ENCODE results near the gene AXL.
"Not testable (repeated sequence)": the region's sequence is repeated elsewhere in the genome, so short reads cannot be mapped to it uniquely, and the experiment has no call there.

AXL gene

DNA sequence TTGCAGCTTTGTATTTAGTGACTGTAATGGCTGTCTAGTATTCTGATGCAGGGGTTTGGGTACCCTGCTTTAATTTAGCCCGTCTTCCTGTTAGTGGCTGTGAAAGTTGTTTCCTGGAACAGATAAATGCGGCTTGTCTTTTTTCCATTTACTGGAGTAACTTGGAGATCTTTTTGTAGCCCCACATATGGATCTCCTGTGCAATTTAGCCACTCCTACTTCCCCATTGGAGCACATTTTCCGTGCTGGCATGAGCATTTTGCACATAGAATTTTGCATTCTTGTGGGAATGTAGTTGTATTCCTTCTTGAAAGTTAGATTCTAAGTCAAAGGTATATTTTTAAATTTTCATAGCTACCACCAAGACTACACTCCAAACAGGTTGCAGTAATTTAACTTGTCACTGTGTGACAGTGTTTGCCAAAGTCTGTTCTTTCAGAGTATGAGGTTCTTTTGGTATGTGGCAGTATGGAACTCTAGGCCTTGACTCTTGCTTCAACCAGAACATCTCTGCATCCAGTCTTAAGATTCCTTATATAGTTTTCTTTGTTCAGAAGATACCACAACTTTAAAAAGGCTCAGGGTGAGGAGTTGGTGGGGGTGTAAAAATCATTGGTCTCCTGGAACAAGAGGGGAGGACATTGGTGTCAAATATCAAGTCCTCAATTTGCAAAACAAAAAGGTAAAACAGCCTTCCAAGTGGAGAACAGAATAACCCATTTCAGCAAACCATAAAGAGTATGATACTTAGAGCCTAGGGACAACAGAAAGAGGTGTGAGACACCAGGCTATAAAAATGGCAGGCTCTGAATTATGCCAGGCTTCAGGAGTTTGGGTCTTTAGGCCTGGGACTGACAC lies 69.9 kb downstream of the AXL start:
- no peak for TF ChIP-seq CTCF (IDR thresholded peaks at IDR 0.05; ENCODE audit: insufficient read depth, low read depth, low read length, missing control alignments)
- no peak for DNase-seq (ENCODE audit: low read depth)
- no peak overlapping the region for H3K4me3 ChIP-seq (ENCODE audit: low read depth, low read length)

DNA sequence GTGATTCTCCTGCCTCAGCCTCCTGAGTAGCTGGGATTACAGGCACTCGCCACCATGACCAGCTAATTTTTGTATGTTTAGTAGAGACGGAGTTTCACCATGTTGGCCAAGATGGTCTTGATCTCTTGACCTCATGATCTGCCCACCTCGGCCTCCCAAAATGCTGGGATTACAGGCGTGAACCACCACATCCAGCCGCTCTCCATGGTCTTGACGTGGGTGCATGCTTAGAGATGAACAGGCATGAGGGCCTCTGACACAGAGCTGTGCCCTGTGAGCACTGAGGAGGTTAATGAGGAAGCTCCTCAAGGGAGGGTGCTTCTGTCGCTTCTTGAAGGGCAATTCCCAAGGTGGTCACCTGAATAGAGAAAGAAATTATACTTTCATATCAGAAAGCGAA lies 70.8 kb downstream of the AXL start:
- DNase-seq (ENCODE audit: low read depth); H3K4me3 ChIP-seq (ENCODE audit: low read depth, low read length): not testable (repeated sequence)

DNA sequence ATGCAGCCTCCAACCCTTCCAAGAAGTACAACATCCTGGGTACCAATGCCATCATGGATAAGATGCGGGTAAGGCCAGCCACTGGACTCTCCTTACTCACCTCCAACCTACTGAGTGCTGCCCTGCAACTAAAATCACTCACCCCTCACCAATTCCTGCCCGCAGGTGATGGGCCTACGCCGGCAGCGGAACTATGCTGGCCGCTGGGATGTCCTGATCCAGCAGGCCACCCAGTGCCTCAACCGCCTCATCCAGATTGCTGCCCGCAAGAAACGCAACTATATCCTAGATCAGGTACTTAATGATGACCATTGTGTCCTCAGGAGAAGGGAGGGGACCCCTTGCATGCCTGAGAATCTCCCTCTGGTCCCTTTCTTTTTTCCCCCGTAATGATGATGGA lies 75.4 kb downstream of the AXL start:
- H3K4me3 ChIP-seq (ENCODE audit: low read depth, low read length) = no peak overlapping the region
- DNase-seq (ENCODE audit: low read depth) = no peak
- no peak for TF ChIP-seq CTCF (IDR thresholded peaks at IDR 0.05; ENCODE audit: insufficient read depth, low read depth, low read length, missing control alignments)

DNA sequence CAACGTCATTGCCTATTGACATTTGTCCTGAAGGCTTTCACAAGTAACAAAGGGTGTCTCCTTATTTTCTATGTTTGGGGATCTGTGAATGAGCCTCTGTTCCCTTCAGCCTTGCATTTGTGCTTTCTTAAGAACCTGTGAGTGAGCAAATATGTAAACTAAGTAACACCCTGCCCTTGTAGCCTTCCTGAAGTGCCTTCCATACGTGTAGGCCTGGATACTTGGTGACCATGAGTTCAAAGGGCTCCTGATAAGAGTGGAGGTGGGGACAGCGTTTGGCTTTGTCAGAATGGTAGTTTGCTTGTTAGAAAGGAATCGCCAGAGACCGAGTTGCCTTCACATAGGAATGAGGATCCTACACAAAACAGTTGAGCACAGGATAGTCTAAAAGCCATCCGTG lies 76.5 kb downstream of the AXL start:
- no peak for DNase-seq (ENCODE audit: low read depth)
- TF ChIP-seq CTCF (IDR thresholded peaks at IDR 0.05; ENCODE audit: insufficient read depth, low read depth, low read length, missing control alignments) = no peak
- no peak overlapping the region for H3K4me3 ChIP-seq (ENCODE audit: low read depth, low read length)

GRCh38 chr19:41296433-41296871 lies 77.4 kb downstream of the AXL start:
- no peak overlapping the region for H3K4me3 ChIP-seq (ENCODE audit: low read depth, low read length)
- peak; percentile 50 for DNase-seq (ENCODE audit: low read depth)
- TF ChIP-seq CTCF (IDR thresholded peaks at IDR 0.05; ENCODE audit: insufficient read depth, low read depth, low read length, missing control alignments) = no peak

DNA sequence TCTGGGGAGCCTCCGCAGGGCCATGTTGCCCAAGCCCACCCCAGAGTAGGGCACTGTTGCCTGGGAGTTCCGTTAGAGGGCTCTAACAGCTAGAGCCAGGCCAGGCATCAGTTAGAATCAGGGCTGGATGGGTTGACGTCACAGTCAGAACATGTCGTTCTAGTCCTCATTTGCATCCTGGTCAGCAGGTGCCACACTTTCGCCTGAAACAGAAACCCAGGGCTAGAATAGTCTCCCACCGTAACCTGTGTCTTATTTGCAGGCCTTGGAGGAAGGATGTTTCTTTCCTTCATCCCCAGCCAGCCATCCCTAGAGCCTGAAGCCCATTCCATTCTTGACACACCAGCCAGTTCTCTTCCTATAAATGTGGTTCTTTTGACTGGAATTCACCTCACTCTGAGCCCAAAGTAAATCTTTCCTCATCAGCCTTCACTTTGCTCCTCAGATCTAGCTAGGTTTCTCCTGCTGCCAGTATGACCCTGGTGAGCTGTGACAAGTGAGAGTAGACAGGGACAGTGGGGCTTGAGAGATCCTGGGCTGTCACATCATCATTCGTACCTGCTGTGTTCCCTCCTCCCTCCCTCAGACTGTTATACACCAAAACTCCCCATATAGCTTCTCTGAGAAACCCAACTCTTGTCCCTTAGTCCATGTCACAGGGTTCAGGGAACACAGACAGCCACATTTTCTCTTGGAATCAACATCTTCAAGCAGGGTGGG lies 78.8 kb downstream of the AXL start:
- peak; percentile 90 for DNase-seq (ENCODE audit: low read depth)
- TF ChIP-seq CTCF (IDR thresholded peaks at IDR 0.05; ENCODE audit: insufficient read depth, low read depth, low read length, missing control alignments) = no peak
- H3K4me3 ChIP-seq (ENCODE audit: low read depth, low read length) = peak overlapping the region; percentile 23

- 0 out of 2 replicates have a peak overlapping the region, but pooled peaks have one; percentile 23 for H3K4me3 ChIP-seq (ENCODE audit: low read depth, low read length)
- peak; percentile 69 for DNase-seq (ENCODE audit: low read depth)
- TF ChIP-seq CTCF (IDR thresholded peaks at IDR 0.05; ENCODE audit: insufficient read depth, low read depth, low read length, missing control alignments) = no peak
These were observed 79.4 kb downstream of the AXL start for GRCh38 chr19:41298348-41298964.
